Neural cell (in vitro differentiated cells): ENCODE measurements around the gene HLCS.

Experiments
- CTCF ChIP-seq: fragments of 450-650 bp; IDR thresholded peaks from 2 replicates; pipeline ENCODE4 v1.5.1; 2014; ENCODE audit warnings: antibody characterized with exemption, mild to moderate bottlenecking, moderate library complexity; ENCODE audit not compliant: poor library complexity, severe bottlenecking
- EZH2 ChIP-seq: fragments of 200-600, 300-800 bp; shearing (Covaris generic), sonication (generic); IDR thresholded peaks from 2 replicates; pipeline ENCODE4 v1.6.1; 2014; ENCODE audit warnings: antibody characterized with exemption, low read length, borderline replicate concordance, mild to moderate bottlenecking; ENCODE audit not compliant: insufficient read depth, poor library complexity, severe bottlenecking

GRCh38 chr21:36968976-36969375, 2.5 kb upstream of the HLCS start:
- TF ChIP-seq CTCF (no peak), EZH2 (no peak)
